ENCODE data around the gene SLC25A13. TPM values are rescaled to one million over a fixed set of nuclear protein-coding genes. Genes with fewer than 3 reads are reported as not detected.
"Not testable (repeated sequence)": the region's sequence is repeated elsewhere in the genome, so short reads cannot be mapped to it uniquely, and the experiment has no call there.

The SLC25A13 gene
- polyA plus RNA-seq, 3 donors: 7.9 to 12.8 (median 10.7) TPM

GRCh38 chr7:96305915-96306314 lies 16.0 kb downstream of the SLC25A13 start:
- WGBS, 3 donors: 83 to 92% (median 85%) methylated on average over 2 of the region's 2 CpGs
- no peak overlapping the region for H3K27ac ChIP-seq (ENCODE audit: low read depth, low read length)

DNA sequence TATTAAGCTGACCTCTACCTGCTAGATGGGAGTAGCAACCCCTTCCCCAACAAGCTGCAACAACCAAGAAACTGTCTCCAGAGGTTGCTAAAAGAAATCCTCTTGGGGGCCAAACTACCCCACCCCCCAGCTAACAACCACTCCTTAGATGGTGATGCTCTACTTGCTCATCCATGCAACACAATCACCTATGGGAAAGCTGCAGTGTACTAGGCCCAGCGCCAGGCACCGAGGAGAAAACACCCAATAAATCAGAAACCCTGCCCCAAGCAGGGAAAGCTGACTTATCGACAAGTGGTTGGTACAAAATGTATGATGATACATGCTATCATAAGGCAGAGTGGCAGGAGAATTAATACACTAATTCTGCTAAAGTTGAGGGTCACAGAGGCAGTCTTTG lies 17.3 kb downstream of the SLC25A13 start:
- 92 to 93% (median 92%) methylated on average over 3 of the region's 3 CpGs for WGBS, 3 donors
- H3K27ac ChIP-seq (ENCODE audit: low read depth, low read length): no peak overlapping the region

DNA sequence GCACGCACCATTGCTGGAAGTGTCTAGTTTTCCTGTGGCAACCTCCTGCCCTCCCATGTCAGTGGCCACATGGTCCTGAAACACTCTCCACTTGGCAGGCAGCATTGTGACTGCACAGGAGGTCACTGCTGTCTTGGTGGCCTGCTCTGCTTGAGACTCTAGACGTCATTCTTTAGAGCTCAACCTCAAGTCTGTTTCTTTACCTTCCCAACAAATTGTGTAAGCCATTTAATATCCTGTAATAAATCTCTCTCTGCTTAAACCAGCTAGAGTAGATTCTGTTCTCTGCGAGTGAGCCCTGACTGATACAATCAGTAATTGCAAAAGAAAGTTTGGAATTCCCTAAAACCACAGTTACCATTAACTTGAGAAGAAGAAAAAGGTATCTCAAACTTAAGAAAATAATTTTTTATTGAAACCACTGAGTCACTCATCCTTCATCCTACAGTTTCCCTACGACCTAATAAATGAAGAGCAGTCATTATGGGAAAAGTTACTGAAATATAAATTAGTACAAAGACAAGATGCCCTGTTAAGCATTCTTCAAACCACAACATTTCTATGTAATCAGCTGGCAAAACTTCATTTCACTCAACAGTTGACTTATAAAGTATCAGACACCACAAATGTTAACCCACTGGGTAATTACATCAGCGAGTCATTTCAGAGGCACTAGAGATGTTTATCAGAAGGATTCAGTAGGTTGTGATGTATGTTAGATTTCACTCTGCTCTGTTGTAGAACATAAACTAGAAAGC lies 18.0 kb downstream of the SLC25A13 start:
- 77 to 87% (median 78%) methylated on average over 5 of the region's 5 CpGs for WGBS, 3 donors
- no peak overlapping the region for H3K27ac ChIP-seq (ENCODE audit: low read depth, low read length)

DNA sequence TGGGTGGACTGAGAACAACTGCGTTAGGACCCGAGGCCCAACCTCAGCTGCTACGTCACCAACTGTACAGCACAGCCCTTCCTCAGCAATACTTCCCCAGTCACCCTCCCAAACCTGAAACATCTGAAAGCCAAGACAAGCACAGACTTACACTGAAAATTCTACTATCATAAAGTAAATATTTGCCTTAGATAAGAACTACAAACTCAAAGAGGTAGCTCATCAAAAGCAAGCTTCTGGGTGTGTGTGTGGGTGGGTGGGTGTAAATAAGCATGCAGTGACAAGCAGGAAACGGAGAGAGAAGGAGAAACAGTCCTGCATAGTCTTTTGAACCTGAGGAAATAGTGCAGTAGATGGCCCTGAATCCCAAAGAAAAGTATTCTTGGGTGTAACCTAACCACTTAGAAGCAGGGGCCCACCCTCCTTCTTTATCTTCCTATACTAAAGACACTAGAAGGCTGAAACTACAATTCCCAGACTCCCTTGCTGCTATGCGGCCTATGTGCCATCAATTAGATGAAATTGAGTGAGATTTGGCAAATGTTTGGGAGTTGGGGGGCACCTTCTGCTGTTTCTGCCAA lies 18.7 kb downstream of the SLC25A13 start:
- WGBS, 3 donors: 45 to 88% (median 84%) methylated on average over 5 of the region's 5 CpGs
- H3K27ac ChIP-seq (ENCODE audit: low read depth, low read length): no peak overlapping the region

- no peak overlapping the region for H3K27ac ChIP-seq (ENCODE audit: low read depth, low read length)
- WGBS, 3 donors: 91 to 93% (median 92%) methylated on average over 1 of the region's 1 CpG
Measured at GRCh38 chr7:96300986-96301385, 20.9 kb downstream of the SLC25A13 start.

GRCh38 chr7:96300502-96300901 lies 21.4 kb downstream of the SLC25A13 start:
- H3K27ac ChIP-seq (ENCODE audit: low read depth, low read length): no peak overlapping the region

DNA sequence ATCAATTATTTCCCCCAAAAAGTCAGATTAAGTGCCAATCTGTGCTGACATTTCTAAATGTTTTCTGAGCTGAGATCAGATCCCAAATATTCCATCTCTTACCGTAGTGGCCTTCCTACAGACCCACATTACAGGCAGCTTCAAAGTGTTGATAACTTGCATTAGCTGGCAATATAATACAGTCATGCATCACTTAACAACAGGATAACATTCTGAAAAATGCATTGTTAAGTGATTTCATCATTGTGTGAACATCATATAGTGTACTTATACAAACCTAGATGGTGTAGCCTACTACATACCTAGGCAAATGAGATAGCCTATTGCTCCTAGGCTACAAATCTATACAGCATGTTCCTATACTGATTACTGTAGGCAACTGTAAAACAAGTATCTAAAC lies 22.4 kb downstream of the SLC25A13 start:
- H3K27ac ChIP-seq (ENCODE audit: low read depth, low read length): no peak overlapping the region
- WGBS, 3 donors: 95 to 97% (median 97%) methylated on average over 1 of the region's 1 CpG

GRCh38 chr7:96297876-96298275 lies 24.0 kb downstream of the SLC25A13 start:
- no peak overlapping the region for H3K27ac ChIP-seq (ENCODE audit: low read depth, low read length)

DNA sequence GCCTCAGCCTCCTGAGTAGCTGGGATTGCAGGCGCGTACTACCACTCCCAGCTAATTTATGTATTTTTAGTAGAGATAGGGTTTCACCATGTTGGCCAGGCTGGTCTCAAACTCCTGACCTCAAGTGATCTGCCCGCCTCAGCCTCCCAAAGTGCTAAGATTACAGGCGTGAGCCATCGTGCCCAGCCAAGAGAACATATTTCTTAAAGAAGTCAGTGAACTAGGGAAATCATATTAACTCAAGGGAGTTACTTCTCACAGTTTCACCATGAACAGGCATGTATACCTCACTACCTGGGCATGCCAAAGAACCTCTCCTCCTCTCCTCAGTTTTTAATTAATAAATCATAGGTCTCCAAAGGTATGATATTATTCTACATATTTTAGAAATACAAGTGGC lies 24.5 kb downstream of the SLC25A13 start:
- WGBS, 3 donors: 87 to 93% (median 91%) methylated on average over 5 of the region's 5 CpGs
- H3K27ac ChIP-seq (ENCODE audit: low read depth, low read length): not testable (repeated sequence)

DNA sequence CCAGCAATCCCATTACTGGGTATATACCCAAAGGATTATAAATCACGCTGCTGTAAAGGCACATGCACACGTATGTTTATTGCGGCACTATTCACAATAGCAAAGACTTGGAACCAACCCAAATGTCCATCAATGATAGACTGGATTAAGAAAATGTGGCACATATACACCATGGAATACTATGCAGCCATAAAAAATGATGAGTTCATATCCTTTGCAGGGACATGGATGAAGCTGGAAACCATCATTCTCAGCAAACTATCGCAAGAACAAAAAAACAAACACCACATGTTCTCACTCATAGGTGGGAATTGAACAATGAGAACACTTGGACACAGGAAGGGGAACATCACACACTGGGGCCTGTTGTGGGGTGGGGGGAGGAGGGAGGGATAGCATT lies 28.0 kb downstream of the SLC25A13 start:
- not testable (repeated sequence) for H3K27ac ChIP-seq (ENCODE audit: low read depth, low read length)
- 91 to 94% (median 93%) methylated on average over 3 to 4 of the region's 4 CpGs for WGBS, 3 donors

GRCh38 chr7:96287559-96287958 lies 34.3 kb downstream of the SLC25A13 start:
- WGBS, 3 donors: 83 to 94% (median 83%) methylated on average over 4 of the region's 4 CpGs
- no peak overlapping the region for H3K27ac ChIP-seq (ENCODE audit: low read depth, low read length)

DNA sequence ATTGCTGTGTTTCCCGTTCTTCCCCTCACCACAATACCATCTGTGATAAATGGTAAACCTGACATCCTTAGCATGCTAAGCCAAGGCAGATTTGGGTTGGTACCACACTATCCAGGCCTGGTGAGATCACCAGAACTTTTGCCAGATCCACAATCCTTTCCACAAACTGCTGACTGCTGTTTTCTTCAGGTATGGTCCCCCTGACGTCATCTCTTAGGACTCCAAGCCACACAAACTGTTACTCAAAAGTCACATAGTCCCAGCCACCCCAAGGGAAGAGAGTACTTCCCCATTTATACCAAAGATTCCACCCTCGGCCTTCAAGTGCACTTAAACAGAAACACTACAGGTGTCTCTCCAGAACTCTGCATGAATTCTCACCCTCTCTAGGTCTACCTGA lies 34.8 kb downstream of the SLC25A13 start:
- WGBS, 3 donors: 44 to 83% (median 52%) methylated on average over 3 of the region's 3 CpGs
- H3K27ac ChIP-seq (ENCODE audit: low read depth, low read length): no peak overlapping the region

GRCh38 chr7:96285579-96285978 lies 36.3 kb downstream of the SLC25A13 start:
- no peak overlapping the region for H3K27ac ChIP-seq (ENCODE audit: low read depth, low read length)
- 42 to 71% (median 42%) methylated on average over 3 of the region's 3 CpGs for WGBS, 3 donors

DNA sequence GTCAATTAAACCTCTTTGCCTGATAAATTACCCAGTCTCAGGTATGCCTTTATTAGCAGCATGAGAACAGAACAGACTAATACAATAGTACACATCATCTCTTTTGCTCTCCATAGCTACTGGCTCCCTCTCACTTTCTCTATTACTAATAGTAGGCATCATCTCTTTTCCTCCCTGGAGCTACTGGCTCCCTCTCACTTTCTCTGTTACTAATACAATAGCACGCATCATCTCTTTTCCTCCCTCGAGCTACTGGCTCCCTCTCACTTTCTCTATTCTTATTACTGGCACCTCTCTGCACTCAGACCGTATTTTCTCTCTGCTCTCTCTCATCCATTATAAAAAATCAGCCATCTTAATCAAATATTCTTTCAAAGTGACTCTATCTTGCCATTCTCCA lies 37.1 kb downstream of the SLC25A13 start:
- H3K27ac ChIP-seq (ENCODE audit: low read depth, low read length): no peak overlapping the region
- 79 to 92% (median 83%) methylated on average over 3 of the region's 3 CpGs for WGBS, 3 donors

DNA sequence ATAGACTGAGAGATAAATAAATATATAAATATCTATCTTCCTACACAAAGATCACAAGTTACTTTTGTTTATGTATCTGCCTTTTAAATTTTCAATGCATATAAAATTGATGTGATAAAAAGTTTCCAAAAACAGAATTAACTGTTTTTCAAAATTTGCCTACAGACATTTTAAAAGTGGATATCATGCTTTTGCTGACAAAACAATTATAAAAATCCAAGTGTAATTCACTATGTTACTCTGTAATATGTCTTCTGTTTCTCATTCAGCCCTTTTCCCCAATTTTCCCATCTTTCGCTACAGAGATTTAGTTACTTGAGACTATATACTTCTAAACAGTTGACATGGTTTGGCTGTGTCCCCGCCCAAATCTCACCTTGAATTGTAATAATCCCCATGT lies 37.7 kb downstream of the SLC25A13 start:
- H3K27ac ChIP-seq (ENCODE audit: low read depth, low read length): no peak overlapping the region
- WGBS, 3 donors: 93 to 99% (median 97%) methylated on average over 2 of the region's 2 CpGs

DNA sequence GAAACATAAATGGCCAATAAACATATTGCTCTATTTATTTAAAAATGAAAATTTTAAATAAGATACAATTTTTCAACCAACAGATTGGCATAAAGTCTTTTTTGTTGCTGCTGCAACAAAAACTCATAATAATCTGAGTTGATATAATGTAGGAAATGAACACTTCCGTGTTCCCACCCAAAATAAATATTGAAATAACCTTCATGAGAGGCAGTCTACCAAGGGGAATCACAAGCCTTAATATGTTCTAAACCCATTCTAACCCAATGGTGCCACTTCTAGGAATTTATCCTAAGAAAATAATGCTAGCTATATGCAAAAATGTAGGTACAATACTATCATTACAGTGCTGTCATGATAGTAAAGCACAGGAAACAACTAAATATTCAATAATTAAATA lies 39.1 kb downstream of the SLC25A13 start:
- no peak overlapping the region for H3K27ac ChIP-seq (ENCODE audit: low read depth, low read length)
- 45 to 71% (median 54%) methylated on average over 1 of the region's 1 CpG for WGBS, 3 donors

GRCh38 chr7:96277921-96278320 lies 44.0 kb downstream of the SLC25A13 start:
- H3K27ac ChIP-seq (ENCODE audit: low read depth, low read length): no peak overlapping the region
- WGBS, 3 donors: 85 to 95% (median 95%) methylated on average over 4 of the region's 4 CpGs

DNA sequence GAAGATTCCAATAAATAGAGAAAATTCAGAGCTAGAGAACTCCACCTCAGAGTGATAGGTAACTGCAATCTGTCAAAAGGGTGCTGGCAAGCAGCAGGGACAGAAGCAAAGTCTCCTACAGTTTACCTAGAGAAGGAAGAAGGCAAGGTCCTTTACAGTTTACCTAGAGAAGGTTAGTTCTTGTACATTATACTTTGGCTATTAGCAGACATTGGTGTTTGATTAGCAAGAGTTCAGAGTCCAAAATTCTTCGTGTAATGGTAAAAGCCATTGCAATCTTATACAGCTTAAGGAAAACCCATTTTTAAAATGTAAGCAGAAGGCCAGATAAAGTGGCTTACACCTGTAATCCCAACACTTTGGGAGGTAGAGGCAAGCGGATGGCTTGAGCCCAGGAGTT lies 45.9 kb downstream of the SLC25A13 start:
- 67 to 96% (median 95%) methylated on average over 2 of the region's 2 CpGs for WGBS, 3 donors
- H3K27ac ChIP-seq (ENCODE audit: low read depth, low read length): no peak overlapping the region

DNA sequence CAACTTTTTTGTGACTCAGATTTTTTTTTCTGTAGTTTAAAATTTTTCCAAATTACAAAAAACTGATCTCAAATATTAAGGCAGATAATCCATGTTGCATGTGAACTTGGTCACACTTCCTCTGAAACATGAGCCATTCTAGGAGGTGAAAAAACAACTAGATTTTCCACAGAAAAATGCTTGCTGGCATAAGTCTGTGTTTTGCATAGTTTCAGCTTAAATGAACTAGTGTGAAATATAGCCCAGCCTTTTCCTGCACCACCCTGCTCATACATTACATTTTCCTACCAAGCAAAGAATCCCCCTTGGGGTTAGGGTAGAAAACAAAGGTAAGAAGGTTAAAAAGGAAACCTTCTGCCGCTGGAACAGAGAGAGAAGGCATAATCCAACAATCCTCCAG lies 48.2 kb downstream of the SLC25A13 start:
- 73 to 95% (median 89%) methylated on average over 1 of the region's 1 CpG for WGBS, 3 donors

GRCh38 chr7:96269246-96269994 lies 52.5 kb downstream of the SLC25A13 start:
- WGBS, 3 donors: 85 to 94% (median 87%) methylated on average over 5 of the region's 5 CpGs
- H3K27ac ChIP-seq (ENCODE audit: low read depth, low read length): no peak overlapping the region

More for the DNA sequence above, 48.2 kb downstream of the SLC25A13 start:
- no peak overlapping the region for H3K27ac ChIP-seq (ENCODE audit: low read depth, low read length)

All from adipose tissue (tissue), 3 donors.